IMR-90 (cell line): Measurements from ENCODE around the gene TMEM184C.

ENCODE experiments used
- CHD1 ChIP-seq: IDR thresholded peaks from 2 replicates; pipeline ENCODE4 v1.6.1; 2012; ENCODE audit warnings: low read depth, low read length, improper control_type of control experiment
- CTCF ChIP-seq: conservative IDR thresholded peaks from 2 replicates; pipeline ENCODE4 v1.5.1; 2012; ENCODE audit warnings: mild to moderate bottlenecking, low read depth, low read length, improper control_type of control experiment
- MXI1 ChIP-seq: IDR thresholded peaks from 2 replicates; pipeline ENCODE4 v1.6.1; 2012; ENCODE audit warnings: low read depth, mild to moderate bottlenecking, low read length, moderate library complexity, borderline replicate concordance
- POLR2A ChIP-seq: IDR thresholded peaks from 2 replicates; pipeline ENCODE4 v1.6.1; 2012; ENCODE audit warnings: mild to moderate bottlenecking, low read depth, low read length
- RCOR1 ChIP-seq: IDR thresholded peaks from 2 replicates; pipeline ENCODE4 v1.6.1; 2012; ENCODE audit warnings: mild to moderate bottlenecking, low read length, improper control_type of control experiment; ENCODE audit not compliant: insufficient replicate concordance

DNA sequence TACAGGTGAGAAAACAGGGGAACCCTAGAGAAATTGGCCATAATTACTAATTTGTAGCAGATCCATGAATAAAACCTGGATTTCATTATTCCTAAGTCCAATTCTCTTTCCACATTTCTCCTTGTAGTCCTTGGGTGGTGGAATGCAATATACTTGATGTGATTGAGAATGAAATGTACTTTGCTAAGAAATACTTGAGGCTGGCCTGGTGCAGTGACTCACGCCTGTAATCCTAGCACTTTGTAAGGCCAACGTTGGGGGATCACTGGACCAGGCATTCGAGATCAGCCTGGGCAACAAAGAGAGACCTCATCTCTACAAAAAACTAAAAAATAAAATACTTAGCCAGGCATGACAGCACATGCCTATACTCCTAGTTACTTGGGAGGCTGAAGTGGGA, 15.9 kb downstream of the TMEM184C start:
- TF ChIP-seq RCOR1: no peak
- TF ChIP-seq MXI1: no peak
- no peak for TF ChIP-seq CTCF
- no peak for TF ChIP-seq POLR2A
- no peak for TF ChIP-seq CHD1
